ENCODE data around the gene HCFC1R1.

- TF ChIP-seq GATA1 (IDR thresholded peaks at IDR 0.05; ENCODE audit: low read depth, low read length) = no peak
- no peak for TF ChIP-seq POLR2A (IDR thresholded peaks at IDR 0.05; ENCODE audit: low read length)
Observed at GRCh38 chr16:3060339-3061127, 36.8 kb upstream of the HCFC1R1 start.
